GM12873 (cell line): ENCODE results near the gene UNC93B1.

Source experiments
- TF ChIP-seq, protein P1 (sequence below): IDR thresholded peaks from 2 replicates; pipeline ENCODE4 v1.5.1; 2012; ENCODE audit warnings: low read depth, mild to moderate bottlenecking, moderate library complexity, low read length, control low read depth; ENCODE audit not compliant: insufficient read depth; ENCODE audit errors: missing control alignments

Gene UNC93B1

DNA sequence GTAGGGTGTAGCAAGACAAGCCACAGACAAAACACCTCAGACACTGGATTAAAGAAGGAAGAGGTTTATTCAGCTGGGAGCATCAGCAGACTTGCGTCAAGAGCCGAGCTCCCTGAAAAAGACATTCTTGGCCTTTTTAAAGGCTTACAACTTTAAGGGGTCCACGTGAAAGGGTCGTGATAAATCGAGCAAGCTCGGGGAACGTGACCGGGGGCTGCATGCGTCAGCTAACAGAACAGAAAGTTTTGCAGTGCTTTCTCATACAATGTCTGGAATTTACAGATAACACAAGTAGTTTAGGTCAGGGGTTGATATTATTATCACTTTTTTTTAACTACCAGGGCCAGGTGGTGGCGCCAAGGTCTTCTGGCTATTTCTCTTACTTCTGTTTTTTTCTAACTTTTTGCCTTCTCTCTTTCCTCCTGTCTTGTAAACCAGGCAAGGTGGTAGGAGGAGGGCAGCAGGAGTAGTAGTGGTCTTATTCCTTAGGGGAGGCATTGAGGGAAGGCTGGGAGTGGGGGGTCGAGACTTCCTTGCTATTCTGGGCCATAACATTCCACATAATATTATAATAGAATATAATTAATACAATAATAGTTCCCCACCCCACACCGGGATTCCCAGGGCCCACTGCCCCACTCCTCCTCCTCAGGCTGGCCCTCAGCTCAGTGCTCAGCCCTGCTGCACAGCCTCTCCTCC, 5.6 kb upstream of the UNC93B1 start:
- TF ChIP-seq, protein P1, sequence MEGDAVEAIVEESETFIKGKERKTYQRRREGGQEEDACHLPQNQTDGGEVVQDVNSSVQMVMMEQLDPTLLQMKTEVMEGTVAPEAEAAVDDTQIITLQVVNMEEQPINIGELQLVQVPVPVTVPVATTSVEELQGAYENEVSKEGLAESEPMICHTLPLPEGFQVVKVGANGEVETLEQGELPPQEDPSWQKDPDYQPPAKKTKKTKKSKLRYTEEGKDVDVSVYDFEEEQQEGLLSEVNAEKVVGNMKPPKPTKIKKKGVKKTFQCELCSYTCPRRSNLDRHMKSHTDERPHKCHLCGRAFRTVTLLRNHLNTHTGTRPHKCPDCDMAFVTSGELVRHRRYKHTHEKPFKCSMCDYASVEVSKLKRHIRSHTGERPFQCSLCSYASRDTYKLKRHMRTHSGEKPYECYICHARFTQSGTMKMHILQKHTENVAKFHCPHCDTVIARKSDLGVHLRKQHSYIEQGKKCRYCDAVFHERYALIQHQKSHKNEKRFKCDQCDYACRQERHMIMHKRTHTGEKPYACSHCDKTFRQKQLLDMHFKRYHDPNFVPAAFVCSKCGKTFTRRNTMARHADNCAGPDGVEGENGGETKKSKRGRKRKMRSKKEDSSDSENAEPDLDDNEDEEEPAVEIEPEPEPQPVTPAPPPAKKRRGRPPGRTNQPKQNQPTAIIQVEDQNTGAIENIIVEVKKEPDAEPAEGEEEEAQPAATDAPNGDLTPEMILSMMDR = peak; percentile 37

DNA sequence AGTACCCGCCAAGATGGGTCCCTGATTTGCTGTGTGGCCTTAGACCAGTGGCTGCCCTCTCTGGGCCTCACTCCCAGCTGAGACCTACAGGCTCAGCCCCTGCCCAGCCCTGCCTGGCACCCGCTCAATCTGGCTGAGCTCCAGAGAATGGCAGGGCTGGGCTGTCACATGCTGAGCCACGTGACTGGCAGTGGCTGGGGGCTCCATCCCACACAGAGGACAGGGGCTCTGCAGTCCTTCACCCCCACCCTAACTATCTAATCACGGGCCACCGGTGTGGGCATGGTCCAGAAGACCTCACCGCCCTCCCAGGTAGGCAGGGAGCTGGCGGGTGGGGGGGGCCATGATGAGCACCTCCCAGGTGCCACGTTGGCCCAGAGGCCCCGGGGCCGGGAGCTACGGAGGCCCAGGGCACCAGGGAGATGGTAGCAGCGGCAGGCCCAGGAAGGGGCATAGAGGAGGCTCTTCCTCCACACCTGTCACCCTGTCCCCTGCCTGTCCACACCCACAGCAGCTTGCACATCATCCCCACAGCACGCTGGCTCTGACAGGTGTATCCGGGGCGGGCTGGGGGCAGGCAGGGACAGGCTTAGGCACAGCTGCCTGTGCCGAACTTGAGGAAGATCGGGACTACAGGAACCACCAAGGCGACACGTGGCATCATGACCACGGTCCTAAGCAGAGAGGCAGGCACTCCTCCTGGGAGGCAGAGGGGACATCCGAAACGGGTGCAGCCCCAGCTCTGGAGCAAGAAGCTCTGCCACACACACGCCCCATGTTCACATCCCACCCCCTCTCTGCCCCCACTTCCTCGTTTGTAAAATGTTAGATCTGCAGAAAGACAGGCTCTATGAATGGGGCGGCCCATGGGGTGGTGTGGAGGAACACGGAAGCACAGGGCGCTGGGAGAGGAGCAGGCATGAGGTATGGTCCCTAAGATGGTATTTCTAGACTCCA, 4.8 kb upstream of the UNC93B1 start:
- TF ChIP-seq, protein P1 = no peak

DNA sequence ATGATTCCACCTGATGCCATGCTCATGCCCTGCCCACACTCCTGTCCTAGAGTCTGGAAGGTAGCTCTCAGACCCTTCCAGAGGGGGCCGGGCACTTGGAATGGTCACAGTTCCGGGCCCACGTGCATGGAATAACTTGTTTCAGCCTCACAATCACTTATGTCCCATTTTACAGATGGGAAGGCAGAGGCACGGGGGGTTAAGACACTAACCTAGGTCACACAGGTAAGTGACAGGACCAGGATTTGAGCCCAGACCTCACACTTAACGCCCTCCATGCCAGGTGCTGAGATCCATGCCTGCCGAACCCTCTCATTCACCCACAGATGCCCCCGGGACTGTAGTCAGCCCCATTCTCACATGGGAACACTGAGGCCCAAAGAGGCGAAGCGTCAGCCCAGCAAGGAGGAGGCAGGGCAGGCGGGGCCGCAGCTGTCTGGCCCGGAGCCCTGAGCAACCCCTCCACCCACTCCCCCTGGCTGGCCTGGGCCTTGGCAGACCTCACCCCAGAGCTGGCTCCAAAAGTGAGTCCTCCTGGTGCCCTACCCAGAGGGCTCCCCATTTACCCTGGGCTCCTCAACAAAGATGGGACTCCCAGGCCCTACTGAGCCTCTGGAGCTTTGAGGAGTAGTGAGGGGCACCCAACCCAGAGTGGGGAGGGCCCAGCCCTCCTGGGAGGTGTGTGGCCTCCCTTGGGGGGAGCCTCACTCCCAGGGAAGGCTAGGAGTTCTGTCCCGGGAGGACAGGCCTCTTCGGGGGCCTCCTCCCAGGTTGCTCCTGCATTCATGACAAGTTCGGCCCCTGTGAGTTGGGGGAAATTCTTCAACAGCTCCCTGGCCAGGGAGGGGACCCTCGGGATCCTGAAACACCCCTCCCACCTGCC, 3.8 kb upstream of the UNC93B1 start:
- TF ChIP-seq, protein P1 = no peak

DNA sequence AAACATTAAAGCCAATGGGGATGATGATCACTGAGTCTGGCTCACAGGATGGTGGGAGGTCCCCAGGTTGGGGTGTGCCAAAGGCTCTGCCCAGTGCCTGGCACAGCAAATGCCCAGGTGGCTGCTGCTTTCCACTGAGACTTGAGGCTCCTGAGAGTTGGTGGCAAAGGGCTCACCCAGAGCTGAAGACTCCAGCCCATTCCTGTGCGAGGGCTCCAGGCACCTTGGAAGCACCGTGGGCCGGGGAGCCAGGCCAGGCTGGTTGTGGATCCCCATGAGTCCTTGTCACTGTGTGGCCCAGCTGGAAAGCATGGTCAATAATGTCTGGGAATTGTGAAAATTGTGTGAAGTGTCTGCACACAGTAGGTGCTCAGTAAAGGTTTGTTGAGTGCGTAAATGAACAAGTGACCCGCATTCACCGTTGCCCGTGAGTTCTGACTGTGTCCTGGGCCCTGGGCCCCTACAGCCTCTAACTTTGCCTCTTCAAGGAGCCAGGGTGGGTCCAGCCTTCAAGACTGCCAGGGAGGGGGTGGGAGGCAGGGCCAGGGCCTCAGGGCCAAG, 2.8 kb upstream of the UNC93B1 start:
- TF ChIP-seq, protein P1 = no peak

DNA sequence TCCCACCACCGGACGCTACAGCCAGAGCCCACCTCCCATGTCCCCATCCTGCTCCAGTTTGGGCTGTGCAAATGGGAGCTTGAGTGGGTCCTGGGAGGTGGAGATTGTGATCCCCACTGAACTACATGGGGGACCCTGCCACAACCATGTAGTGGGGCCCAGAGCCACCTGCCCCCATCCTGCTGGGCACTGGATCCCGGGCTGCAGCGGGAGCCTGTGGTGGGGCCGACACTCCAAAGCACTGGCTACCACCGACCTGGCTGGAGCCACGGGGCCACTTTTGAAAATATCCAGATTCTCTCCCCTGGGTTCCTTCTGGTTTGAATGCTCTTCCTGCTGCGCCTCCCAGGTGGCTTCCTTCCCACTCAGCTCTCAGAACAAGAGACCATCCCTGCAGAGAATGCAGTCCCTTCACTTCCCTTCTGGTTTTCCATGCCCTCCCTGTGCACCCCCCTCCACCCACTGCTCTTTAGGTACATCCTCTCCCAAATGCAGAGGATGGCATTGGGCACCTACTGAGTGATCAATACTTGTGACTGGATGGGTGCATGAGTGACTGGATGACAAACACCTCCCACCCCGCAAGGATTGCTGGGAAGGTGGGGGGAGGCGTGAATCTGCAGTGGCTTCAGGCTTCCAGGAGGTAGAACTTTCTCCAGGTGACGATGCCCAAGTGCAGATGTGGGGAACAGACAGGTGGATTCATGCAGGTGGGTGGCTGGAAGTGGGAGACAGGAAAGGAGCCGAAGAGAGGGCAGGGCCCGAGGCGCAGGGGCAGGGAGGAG, 846 bp upstream of the UNC93B1 start:
- TF ChIP-seq, protein P1 = no peak

DNA sequence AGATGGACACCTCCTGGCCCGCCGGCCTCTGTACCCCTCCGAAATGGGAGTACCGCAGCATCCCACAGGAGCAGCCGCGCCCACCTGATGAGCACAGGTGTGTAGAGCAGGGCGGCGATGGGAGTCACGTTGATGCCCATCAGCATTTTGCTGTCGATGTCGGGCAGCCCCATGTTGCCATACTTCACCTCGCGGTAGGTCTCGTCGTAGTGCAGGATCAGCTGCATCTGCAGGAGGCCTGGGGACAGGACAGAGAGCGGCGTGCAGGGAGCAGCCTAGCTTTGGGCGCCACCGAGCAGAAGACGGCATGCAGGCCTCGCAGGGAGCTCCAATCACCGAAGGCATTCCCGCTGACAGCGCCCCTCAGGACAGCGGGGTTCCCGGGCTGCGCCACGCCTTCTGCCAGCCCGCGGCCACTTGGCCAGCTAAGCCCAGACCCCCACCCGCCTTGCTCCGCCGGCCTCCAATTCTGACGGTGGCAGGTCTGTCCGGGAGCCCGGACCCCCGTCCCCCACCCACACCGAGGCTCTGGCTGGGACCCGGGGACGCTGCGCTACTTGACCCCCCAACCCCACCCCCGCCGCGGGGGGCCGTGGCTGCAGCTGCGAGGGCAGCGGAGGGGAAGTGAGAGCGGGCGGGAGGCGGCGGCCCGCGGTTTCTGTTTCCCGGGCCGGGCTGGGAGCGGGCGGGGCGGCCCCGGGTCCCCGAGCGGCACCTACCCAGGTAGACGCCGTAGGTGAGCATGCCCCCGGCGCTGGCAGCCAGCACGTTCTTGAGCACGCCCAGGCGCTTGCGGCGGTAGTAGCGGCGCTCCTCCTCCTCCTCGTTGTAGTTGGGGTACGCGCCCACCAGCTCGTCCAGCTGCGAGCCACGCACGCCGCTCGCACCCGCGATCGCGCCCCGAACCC, 705 bp downstream of the UNC93B1 start:
- TF ChIP-seq, protein P1 = no peak
